ENCODE results near the gene MYH14.

MYH14 gene

GRCh38 chr19:50261446-50261970 is 58.1 kb downstream of the MYH14 start:
- DNase-seq (ENCODE audit: low read depth) = no peak

- no peak for DNase-seq (ENCODE audit: low read depth)
Observed at GRCh38 chr19:50263176-50263575, 59.8 kb downstream of the MYH14 start.

- no peak for DNase-seq (ENCODE audit: low read depth)
Observed at GRCh38 chr19:50264483-50265186, 61.2 kb downstream of the MYH14 start.

- DNase-seq (ENCODE audit: low read depth) = no peak
Observed at GRCh38 chr19:50266041-50266440, 62.6 kb downstream of the MYH14 start.

DNA sequence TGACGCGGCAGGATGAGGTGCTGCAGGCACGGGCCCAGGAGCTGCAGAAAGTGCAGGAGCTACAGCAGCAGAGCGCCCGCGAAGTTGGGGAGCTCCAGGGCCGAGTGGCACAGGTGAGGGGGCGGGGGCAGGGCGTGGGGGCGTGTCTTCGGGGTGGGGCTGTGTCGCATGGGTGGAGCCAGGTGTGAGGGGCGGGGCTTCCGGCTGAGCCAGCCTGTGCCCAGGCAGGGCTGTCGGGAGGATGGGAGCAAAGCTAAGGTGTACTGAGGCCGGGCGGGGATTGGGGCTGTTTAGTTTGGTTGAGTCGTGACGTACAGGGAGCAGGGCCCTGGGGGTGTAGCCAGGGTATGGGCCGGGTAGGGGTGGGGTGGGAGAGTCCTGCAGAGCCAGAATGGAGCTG is 63.5 kb downstream of the MYH14 start:
- peak; percentile 19 for DNase-seq (ENCODE audit: low read depth)

DNA sequence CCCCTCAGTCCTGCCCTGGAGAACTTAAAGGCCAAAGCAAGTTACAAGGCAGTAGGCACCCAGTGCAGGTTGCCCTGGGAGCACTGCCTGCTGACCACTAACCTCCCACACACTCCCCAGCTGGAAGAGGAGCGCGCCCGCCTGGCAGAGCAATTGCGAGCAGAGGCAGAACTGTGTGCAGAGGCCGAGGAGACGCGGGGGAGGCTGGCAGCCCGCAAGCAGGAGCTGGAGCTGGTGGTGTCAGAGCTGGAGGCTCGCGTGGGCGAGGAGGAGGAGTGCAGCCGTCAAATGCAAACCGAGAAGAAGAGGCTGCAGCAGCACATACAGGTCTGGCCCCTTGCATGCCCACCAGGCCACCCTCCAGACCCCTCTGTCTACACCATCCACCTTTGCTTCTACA is 64.6 kb downstream of the MYH14 start:
- no peak for DNase-seq (ENCODE audit: low read depth)

DNA sequence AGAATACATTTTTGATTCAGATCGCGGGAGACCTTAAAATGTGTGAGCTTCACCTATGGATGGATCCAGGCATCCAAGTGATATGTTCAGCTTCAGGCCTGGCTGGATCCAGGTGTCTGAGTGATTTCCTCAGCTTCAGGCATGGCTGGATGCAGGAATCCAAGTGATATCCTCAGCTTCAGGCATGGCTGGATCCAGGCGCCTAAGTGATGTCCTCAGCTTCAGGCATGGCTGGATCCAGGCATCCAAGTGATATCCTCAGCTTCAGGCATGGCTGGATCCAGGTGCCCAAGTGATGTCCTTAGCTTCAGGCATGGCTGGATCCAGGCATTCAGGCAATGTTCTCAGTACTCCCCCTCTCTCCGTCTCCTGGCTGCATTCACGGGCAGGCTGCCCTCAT is 65.1 kb downstream of the MYH14 start:
- no peak for DNase-seq (ENCODE audit: low read depth)

- no peak for DNase-seq (ENCODE audit: low read depth)
Observed at GRCh38 chr19:50269653-50270052, 66.2 kb downstream of the MYH14 start.

DNA sequence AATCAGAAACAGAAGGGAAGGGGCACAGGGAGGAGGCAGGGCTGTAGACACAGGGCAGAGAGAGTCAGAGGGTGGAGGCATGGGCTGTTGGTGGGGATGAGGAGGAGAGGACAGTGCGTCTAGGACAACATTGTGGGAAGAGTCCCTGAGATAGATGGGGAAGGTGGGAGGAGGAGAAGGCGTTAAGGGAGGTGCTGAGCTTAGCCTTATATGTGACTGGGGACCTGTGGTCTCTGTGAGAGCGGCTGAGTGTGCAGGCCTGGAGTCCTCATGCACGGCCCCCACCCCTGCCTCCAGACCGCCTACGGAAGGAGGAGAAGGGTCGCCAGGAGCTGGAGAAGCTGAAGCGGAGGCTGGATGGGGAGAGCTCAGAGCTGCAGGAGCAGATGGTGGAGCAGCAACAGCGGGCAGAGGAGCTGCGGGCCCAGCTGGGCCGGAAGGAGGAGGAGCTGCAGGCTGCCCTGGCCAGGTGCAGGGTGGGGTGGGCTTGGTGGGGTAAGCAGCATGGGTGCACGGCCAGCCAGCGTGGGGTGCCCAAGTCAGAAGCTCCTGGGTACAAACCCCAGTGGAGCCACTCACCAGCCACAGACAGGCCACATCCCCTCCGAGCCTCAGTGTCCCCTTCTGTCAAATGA is 69.0 kb downstream of the MYH14 start:
- DNase-seq (ENCODE audit: low read depth) = no peak

DNA sequence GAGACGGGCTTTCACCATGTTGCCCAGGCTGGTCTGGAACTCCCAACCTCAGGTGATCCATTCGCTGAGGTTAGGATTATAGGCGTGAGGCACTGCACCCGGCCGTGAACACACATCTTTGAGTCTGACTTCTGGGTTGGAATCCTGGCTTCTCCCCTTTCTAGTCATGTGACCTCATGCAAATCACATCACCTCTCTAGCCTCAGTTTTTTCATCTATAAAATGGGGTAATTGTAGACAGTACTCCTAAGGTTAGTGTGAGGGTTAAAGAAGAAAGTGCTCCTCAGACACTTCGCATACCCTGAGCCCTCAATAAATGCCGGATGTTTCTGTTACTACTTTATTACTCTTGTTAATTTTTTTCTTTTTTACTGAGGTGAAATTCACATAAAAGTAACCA is 70.4 kb downstream of the MYH14 start:
- no peak for DNase-seq (ENCODE audit: low read depth)

- no peak for DNase-seq (ENCODE audit: low read depth)
Observed at GRCh38 chr19:50275577-50276368, 72.4 kb downstream of the MYH14 start.

GRCh38 chr19:50276370-50277063 is 73.1 kb downstream of the MYH14 start:
- DNase-seq (ENCODE audit: low read depth) = no peak

- DNase-seq (ENCODE audit: low read depth) = no peak
Observed at GRCh38 chr19:50277966-50278580, 74.7 kb downstream of the MYH14 start.

- DNase-seq (ENCODE audit: low read depth) = no peak
Observed at GRCh38 chr19:50280074-50280473, 76.7 kb downstream of the MYH14 start.

DNA sequence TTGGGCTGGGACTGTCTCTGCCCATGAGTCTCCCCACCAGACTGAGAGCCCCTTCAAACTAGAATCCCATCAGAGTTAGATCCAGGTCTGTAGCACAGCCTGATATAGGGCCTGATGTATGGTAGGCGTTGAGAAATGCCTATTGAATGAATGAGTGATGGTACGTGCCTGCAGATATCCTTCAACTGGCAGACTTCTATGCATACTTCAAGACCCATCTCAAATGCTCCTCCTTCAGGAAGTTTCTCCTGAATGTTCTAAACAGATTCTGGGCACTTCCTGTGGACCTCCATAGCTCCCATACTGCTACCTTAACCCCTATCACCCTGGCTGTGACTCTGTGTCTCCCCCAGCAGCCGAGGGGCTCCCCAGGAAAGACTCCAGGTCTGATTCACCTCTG is 77.6 kb downstream of the MYH14 start:
- no peak for DNase-seq (ENCODE audit: low read depth)

DNA sequence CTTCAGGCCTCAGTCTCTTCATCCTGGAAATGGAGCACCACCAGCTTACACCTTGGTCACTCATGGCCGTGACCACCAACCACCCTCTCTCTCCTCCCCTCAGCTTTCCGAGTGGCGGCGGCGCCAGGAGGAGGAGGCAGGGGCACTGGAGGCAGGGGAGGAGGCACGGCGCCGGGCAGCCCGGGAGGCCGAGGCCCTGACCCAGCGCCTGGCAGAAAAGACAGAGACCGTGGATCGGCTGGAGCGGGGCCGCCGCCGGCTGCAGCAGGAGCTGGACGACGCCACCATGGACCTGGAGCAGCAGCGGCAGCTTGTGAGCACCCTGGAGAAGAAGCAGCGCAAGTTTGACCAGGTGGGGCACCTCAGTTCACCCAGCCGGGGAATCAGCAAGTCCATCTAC is 78.1 kb downstream of the MYH14 start:
- no peak for DNase-seq (ENCODE audit: low read depth)

DNA sequence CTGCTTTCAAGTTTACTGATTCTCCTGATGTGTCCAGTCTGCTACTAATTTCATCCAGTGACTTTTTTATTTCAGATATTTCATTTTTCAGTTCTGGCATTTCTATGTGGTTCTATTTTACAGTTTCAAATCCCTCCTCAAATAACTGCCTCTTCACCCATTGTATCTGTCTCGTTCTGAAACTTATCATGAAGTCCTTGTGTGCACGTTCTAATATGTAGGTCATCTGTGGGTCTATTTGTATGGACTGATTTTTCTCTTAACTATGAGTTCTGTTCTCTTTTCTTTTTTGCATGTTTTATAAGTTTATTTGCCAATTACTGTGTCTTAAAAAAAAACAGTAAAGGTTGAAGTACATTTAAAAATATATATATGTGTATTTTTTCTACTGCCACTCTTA is 82.4 kb downstream of the MYH14 start:
- DNase-seq (ENCODE audit: low read depth) = no peak

DNA sequence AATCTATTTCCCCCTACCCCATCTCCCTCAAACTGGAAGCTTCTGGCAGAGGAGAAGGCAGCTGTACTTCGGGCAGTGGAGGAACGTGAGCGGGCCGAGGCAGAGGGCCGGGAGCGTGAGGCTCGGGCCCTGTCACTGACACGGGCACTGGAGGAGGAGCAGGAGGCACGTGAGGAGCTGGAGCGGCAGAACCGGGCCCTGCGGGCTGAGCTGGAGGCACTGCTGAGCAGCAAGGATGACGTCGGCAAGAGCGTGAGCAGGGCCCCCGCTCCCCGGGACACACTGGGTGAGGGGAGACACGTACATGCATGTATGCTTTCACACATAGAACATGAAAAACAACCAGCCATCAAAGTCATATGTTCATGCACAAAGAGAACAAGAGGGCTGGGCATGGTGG is 83.0 kb downstream of the MYH14 start:
- no peak for DNase-seq (ENCODE audit: low read depth)

GRCh38 chr19:50287331-50287730 is 83.9 kb downstream of the MYH14 start:
- DNase-seq (ENCODE audit: low read depth) = no peak

- no peak for DNase-seq (ENCODE audit: low read depth)
Observed at GRCh38 chr19:50288954-50289353, 85.5 kb downstream of the MYH14 start.

DNA sequence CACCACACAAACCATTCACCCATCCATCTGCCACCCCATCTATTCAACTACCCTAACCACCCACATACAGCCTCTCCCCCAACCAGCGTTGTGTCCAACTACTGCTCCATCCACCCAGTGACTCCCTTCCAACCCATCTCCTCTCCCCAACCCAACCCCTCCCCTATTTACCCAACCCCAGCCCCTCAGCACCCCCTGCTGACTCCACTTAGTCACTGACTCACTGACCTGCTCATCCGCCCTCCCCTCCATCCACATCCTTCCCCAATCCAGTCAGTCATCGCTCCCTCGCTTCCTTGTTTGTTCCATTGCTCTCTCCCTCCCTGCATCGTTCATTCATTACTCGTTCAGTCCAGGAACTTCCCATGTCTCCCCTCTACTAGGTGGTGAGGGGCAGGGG is 86.6 kb downstream of the MYH14 start:
- no peak for DNase-seq (ENCODE audit: low read depth)

- DNase-seq (ENCODE audit: low read depth) = no peak
Observed at GRCh38 chr19:50290775-50291174, 87.4 kb downstream of the MYH14 start.

Measured in activated T-cell treated with anti-CD3 and anti-CD28 coated beads for 24 hours (primary cell).